ENCODE data around the gene PDE4D.
A peak's percentile ranks its signal among the peaks of the same experiment; 100 is the strongest.

Gene PDE4D

GRCh38 chr5:59206132-59206581, 687.4 kb downstream of the PDE4D start:
- no peak for DNase-seq (ENCODE audit: low read depth)

- DNase-seq (ENCODE audit: low read depth): no peak
These were observed 689.2 kb downstream of the PDE4D start for GRCh38 chr5:59204114-59204897.

- DNase-seq (ENCODE audit: low read depth): no peak
These were observed 693.7 kb downstream of the PDE4D start for GRCh38 chr5:59199868-59200267.

GRCh38 chr5:59198832-59199231, 694.7 kb downstream of the PDE4D start:
- no peak for DNase-seq (ENCODE audit: low read depth)

- no peak for DNase-seq (ENCODE audit: low read depth)
These were observed 695.2 kb downstream of the PDE4D start for GRCh38 chr5:59198365-59198764.

GRCh38 chr5:59197911-59198310, 695.6 kb downstream of the PDE4D start:
- no peak for DNase-seq (ENCODE audit: low read depth)

- peak; percentile 89 for DNase-seq (ENCODE audit: low read depth)
These were observed 699.8 kb downstream of the PDE4D start for GRCh38 chr5:59193616-59194319.

- no peak for DNase-seq (ENCODE audit: low read depth)
These were observed 702.8 kb downstream of the PDE4D start for GRCh38 chr5:59190746-59191145.

GRCh38 chr5:59189472-59190244, 703.9 kb downstream of the PDE4D start:
- no peak for DNase-seq (ENCODE audit: low read depth)

- no peak for DNase-seq (ENCODE audit: low read depth)
These were observed 704.9 kb downstream of the PDE4D start for GRCh38 chr5:59188419-59189225.

GRCh38 chr5:59187857-59188256, 705.7 kb downstream of the PDE4D start:
- no peak for DNase-seq (ENCODE audit: low read depth)

GRCh38 chr5:59186623-59187022, 706.9 kb downstream of the PDE4D start:
- no peak for DNase-seq (ENCODE audit: low read depth)

GRCh38 chr5:59185757-59186385, 707.7 kb downstream of the PDE4D start:
- DNase-seq (ENCODE audit: low read depth): no peak

- DNase-seq (ENCODE audit: low read depth): no peak
These were observed 708.8 kb downstream of the PDE4D start for GRCh38 chr5:59184769-59185168.

GRCh38 chr5:59182760-59183159, 710.8 kb downstream of the PDE4D start:
- no peak for DNase-seq (ENCODE audit: low read depth)

GRCh38 chr5:59180515-59180914, 713.0 kb downstream of the PDE4D start:
- no peak for DNase-seq (ENCODE audit: low read depth)

- DNase-seq (ENCODE audit: low read depth): no peak
These were observed 713.8 kb downstream of the PDE4D start for GRCh38 chr5:59179704-59180103.

GRCh38 chr5:59178482-59178881, 715.0 kb downstream of the PDE4D start:
- DNase-seq (ENCODE audit: low read depth): no peak

GRCh38 chr5:59178071-59178470, 715.5 kb downstream of the PDE4D start:
- DNase-seq (ENCODE audit: low read depth): no peak

- no peak for DNase-seq (ENCODE audit: low read depth)
These were observed 715.9 kb downstream of the PDE4D start for GRCh38 chr5:59177644-59178043.

- peak; percentile 39 for DNase-seq (ENCODE audit: low read depth)
These were observed 719.2 kb downstream of the PDE4D start for GRCh38 chr5:59174248-59174844.

All from GM04504 (cell line).